ACC112 (cell line): ENCODE data around the gene DMKN.

ENCODE experiments used
- H2AFZ ChIP-seq: fragments of 200-600 bp; sonication (generic); one replicate; pipeline ENCODE4 v1.6.0; 2017; ENCODE audit warnings: antibody characterized with exemption, low read length; ENCODE audit not compliant: unreplicated experiment
- H3K27ac ChIP-seq: fragments of 200-600 bp; sonication (generic); 2 replicates; pipeline ENCODE4 v1.5.1; 2014; ENCODE audit warnings: low read depth, mild to moderate bottlenecking, antibody characterized with exemption, low read length, moderate library complexity
- H3K27me3 ChIP-seq: fragments of 200-600 bp; sonication (generic); 2 replicates; pipeline ENCODE4 v1.6.1; 2014; ENCODE audit warnings: mild to moderate bottlenecking, antibody characterized with exemption, low read length, moderate library complexity, mixed read lengths; ENCODE audit not compliant: insufficient read depth
- H3K36me3 ChIP-seq: fragments of 200-600 bp; sonication (generic); 2 replicates; pipeline ENCODE4 v1.6.1; 2016; ENCODE audit warnings: mild to moderate bottlenecking, antibody characterized with exemption, low read length, moderate library complexity, mixed read lengths; ENCODE audit not compliant: insufficient read depth
- H3K4me1 ChIP-seq: fragments of 200-600 bp; sonication (generic); one replicate; pipeline ENCODE4 v1.6.1; 2016; ENCODE audit warnings: low read length, mixed read lengths; ENCODE audit not compliant: insufficient read depth, unreplicated experiment, control insufficient read depth
- H3K4me3 ChIP-seq: fragments of 200-600 bp; sonication (generic); 2 replicates; pipeline ENCODE4 v1.5.1; 2014; ENCODE audit warnings: mild to moderate bottlenecking, low read depth, low read length
- H3K79me2 ChIP-seq: fragments of 200-600 bp; sonication (generic); one replicate; pipeline ENCODE4 v1.6.0; 2016; ENCODE audit warnings: low read length; ENCODE audit not compliant: control insufficient read depth, unreplicated experiment, insufficient read depth

DMKN gene

DNA sequence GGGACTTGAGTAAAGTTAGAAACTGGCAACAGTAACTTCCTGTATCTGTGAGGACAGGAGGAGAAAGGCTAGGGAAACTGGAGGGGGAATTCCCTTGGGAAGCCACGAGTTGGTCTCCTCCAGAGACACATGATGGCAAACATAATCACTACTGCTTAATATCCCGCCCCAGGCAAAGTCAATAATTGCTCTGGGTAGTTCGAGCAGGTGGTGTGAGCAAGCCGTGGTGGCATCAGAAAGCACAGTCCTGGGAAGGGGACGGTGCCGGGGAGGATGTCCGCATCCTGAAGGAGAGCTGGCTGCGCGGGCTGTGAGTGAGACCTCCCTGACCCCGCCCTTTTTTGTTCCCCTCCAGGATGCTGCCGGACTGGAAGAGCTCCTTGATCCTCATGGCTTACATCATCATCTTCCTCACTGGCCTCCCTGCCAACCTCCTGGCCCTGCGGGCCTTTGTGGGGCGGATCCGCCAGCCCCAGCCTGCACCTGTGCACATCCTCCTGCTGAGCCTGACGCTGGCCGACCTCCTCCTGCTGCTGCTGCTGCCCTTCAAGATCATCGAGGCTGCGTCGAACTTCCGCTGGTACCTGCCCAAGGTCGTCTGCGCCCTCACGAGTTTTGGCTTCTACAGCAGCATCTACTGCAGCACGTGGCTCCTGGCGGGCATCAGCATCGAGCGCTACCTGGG is 63.9 kb downstream of the DMKN start:
- Histone ChIP-seq H3K4me3 (no peak overlapping the region), H3K36me3 (no peaks in the 10 kb centered on the region), H3K4me1 (no peaks in the 10 kb centered on the region), H3K79me2 (no peaks in the 10 kb centered on the region), H3K27me3 (peaks cover 47% of the 10 kb centered on the region), H3K27ac (no peak overlapping the region), H2AFZ (no peak overlapping the region)

DNA sequence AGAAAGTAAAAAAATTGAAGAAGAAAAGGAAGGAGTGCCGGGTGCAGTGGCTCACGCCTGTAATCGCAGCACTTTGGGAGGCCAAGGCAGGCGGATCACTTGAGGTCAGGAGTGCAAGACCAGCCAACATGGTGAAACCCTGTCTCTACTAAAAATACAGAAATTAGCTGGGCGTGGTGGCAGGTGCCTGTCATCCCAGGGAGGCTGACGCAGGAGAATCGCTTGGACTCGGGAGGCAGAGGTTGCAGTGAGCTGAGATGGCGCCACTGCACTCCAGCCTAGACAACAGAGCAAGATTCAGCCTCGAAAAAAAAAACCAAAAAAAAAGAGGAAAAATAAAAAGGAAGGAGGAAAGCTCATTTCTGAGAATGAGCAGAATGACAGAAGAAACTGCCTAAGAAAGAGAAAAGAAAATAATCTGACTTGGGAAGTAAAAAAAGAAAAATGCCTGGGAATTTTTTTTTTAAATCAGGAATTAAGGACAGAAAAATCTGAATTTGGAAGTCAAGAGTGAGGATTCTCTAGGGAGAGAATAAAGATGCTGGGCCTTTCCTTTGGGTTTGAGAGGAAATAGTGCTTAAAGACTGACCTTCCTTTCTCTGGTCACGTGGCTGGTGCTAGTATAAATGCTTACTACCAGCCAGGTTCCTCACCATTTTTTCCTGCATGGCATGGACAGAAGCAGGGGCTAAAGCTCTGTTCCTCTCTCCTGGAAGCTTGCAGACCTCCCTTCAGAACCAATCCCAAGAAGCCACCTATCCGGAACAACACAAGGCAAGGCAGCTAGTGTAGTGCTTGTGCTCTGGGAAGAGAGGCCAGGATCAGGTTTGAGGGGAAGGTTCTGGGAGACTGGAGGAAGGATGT is 65.6 kb downstream of the DMKN start, which contains the start of gene FFAR2:
TSS of gene FFAR2 (plus strand) at position 652 of the 864 bp plus-strand sequence. CDS start 1,458 bp downstream, outside the sequence.
- no peak within 1 kb of the TSS for H3K27ac ChIP-seq
- no peaks in the 10 kb centered on the region for H3K79me2 ChIP-seq
- peaks cover 47% of the 10 kb centered on the region for H3K27me3 ChIP-seq
- no peaks in the 10 kb centered on the region for H3K36me3 ChIP-seq
- H3K4me1 ChIP-seq = no peaks in the 10 kb centered on the region
- no peak within 1 kb of the TSS for H3K4me3 ChIP-seq
- no peak within 1 kb of the TSS for H2AFZ ChIP-seq
